Activated CD8-positive, alpha-beta memory T cell treated with anti-CD3 and anti-CD28 coated beads for 1 hour (primary cell): ENCODE results near the gene NUFIP2.
"Not testable (repeated sequence)": the region's sequence is repeated elsewhere in the genome, so short reads cannot be mapped to it uniquely, and the experiment has no call there.

Source experiments
- DNase-seq, 2 donors: peaks; one replicate each; pipeline ENCODE4 v3.0.0-alpha.2; 2020; ENCODE audit warnings: low read depth in 1 of 2; ENCODE audit errors: extremely low read depth in 1 of 2

The NUFIP2 gene

DNA sequence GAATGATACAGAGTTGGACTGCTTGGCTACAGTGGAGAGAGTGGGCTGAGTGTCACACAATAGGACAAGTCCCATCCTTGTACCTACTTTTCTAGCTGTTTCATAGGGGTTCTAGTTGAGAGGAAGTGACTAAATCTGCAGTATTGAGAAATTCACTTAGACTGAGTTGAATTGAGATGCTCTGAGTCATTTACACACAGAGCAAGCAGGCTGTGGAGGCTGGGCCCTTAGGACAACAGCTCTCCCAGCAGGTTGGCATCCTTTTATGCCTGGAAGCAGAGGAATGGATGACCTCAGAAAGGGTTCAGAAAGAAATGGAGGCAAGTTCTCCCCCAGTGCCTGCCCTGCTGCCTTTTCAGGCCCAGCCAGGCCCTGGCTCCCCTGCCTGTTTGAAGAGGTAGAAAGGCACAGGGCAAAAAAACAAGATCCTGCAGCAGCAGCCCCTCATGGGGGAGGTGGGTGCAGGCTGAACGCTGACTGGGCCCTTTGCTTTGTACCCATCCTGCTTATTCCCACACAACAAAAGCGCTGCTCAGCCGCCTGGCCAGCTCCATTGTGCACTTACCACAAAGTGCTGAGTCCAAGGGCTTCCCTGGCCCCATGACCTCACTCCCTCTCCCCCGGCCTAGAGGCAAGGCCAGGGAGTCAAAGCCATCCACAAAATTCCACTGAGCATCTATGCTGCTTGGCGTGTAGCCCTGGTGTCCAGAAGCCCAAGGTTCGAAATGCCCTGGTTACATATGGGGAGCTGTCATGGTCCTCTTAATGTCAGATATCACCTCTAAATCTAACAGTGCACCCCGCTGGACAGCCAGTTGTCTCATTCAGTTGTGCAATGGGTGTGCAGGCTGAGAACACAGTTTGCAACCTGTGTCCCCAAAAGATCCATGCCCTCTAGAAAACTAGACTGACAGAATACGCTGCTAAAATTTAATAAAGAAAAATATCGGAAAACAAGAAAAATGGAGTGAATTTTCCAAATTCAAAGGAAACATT is 52.7 kb downstream of the NUFIP2 start:
- DNase-seq: no peak

DNA sequence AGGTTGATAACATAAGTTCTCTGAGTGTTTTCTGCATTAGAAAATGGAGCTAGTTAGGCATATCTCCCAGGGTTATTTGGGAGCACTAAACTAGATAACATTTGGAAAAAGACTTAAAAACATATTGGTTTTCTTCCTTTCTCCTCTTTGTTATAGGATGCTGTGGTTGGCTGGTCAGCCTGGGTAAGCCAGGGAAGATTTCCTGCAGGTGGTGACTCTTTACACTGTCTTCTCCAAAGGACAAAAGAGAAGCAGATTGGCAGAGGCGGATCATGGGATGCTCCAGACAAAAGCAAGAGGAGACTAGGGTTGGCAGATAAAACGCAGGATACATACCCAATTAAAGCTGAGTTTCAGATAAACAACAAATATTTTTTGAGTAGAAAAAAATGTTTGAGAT is 53.5 kb downstream of the NUFIP2 start:
- no peak for DNase-seq

DNA sequence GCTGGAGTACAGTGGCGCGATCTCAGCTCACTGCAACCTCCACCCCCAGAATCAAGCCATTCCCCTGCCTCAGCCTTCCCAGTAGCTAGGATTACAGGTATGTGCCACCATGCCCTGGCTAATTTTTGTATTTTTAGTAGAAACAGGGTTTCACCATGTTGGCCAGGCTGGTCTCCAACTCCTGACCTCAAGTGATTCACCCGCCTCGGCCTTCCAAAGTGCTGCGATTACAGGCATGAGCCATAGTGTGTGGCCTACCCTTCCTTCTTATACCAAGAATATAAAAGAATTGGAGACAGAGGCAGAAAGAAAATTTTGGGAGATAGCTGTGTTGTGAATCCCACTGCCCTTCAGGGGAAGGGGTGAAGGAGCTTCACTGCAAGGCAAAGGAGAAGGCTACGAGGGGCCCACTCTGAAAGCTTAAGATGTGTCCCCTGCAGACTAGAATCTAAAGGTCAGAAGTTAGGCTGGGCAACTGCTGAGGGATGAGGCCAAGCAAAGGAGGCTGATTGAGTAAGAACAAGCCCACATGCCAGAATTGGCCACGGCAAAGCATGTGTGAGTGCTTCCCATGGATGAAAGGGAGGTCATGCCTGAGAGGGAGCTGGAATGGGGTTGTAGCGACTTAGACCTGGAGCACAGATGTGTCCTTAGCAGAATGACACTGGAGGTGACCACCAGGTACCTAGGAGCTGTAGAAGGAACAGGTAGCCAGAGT is 55.7 kb downstream of the NUFIP2 start:
- DNase-seq: no peak

DNA sequence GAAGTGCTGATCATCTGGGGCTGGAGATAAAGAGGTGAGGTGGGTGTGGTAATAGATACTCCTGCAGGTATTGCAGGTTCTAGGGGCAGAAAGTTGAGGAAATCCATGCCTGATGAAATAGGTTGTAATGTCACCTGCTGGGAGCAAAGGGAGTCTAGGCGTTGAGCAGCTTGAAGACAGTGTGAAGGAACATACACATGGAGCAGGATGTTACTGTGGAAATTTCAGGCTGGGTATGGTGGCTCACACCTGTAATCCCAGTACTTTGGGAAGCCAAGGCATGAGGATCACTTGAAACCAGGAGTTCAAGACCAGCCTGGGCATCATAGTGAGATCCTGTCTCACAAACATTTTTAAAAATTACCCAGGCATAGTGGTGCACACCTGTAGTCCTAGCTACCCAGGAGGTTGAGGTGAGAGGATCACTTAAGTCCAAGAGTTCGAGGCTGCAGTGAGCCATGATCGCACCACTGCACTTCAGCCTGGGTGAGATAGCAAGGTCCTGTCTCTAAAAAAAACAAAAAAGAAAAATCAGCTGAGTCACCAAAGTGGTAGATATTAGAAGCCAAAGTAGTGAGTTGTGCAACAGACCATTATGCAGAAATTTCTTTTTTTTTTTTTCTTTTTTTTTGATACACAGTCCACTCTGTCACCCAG is 56.3 kb downstream of the NUFIP2 start:
- no peak for DNase-seq

DNA sequence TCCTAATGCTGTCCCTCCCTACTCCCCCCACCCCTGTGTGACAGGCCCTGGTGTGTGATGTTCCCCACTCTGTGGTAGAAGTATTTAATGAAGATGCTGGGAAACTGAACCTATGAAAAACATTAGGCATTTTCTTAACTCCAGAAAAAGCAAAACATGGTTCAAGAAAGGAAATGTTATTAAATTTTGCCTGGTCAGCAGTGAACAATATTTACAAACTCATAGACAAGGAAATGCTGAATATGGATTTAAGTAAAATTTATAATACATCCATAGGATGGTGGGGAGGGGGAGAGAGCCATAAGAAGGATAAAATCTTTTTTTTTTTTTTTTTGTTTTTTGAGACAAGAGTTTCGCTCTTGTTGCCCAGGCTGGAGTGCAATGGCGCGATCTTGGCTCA is 58.0 kb downstream of the NUFIP2 start:
- no peak for DNase-seq

DNA sequence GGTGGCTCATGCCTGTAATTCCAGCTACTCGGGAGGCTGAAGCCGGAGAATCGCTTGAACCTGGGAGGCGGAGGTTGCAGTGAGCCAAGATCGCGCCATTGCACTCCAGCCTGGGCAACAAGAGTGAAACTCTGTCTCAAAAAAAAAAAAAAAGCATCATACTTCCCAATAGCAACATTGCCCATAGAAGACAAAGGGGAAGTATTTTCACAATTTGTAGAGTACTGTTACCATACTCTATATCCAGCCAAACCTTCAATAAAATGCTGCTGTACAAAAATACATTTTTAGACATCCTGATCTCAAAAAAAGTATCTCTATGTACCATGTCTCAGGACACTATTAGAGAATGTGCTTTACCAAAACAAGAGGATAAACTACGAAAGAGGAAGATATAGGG is 59.0 kb downstream of the NUFIP2 start:
- not testable (repeated sequence) for DNase-seq

DNA sequence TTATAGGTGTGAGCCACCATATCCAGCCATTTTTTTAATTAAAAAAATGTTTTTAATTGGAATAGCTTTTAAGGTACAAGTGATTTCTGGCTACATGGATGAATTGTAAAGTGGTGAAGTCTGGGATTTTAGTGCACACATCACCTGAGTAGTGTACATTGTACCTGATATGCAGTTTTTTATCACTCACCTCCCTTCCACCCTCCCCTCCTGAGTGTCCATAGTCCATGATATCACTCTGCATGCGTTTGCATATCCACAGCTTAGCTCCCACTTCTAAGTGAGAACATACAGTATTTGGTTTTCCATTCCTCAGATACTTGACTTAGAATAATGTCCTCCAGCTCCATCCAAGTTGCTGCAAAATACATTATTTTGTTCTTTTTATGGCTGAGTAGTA is 60.6 kb downstream of the NUFIP2 start:
- DNase-seq: no peak

DNA sequence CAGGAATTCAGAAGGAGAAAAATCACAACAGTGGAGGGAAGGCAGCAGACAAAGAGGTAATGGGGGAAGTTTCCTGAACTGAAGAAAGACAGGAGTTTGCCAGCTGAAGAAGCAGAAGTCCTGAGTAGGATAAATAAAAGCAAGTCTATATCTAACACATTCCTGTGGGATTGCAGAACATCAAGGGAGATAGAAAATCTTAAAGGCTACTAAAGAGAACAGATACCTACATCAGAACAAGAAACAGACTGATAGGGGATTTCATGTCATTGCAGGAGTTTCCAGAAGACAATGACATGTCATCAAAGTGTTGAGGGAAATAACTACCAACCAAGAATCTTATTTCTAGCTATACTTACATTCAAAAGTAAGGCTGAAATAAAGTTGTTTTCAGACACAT is 68.6 kb downstream of the NUFIP2 start:
- DNase-seq: no peak

DNA sequence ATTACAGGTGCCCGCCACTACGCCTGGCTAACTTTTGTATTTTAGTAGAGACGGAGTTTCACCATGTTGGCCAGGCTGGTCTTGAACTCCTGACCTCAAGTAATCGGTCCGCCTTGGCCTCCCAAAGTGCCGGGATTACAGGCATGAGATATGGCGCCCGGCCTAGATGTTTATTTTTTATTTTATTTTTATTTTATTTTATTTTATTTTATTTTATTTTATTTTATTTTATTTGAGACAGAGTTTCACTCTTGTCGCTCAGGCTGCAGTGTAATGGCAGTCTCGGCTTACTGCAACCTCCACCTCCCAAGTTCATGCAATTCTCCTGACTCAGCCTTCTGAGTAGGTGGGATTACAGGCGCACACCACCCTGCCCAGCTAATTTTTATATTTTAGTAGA is 72.6 kb downstream of the NUFIP2 start:
- DNase-seq: not testable (repeated sequence)

DNA sequence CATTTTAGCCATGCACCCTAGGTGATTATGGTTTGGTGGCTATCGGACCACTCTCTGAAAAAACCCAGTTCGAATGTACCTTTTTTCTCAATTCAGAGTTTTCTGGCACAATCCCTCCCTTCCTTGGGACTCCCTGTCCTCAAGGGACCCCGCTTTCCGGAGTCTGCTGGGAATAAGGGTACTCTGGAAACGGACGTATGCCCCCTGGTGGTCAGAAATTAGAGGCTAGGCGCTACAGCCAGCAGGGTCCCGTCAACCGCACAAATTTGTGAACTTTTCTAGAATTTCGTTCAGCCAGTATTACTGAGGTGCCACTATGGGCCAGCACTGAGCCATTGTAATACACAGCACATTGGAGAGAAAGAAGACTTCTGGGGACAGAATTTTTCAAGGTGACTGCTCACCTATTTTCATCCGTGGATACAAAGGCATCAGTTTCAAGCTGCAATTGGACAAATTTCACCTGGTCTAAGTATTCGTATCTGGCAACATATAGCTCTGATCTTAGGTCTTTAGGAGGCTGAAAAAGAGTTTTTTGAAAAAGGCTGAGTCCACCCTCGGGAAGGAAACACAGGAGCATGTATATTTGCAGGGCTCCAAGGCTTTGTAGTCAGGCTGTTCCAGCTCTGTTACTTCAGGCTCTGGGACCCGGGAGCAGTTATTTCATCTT is 74.4 kb downstream of the NUFIP2 start:
- peak; percentile 40 to 51 for DNase-seq

DNA sequence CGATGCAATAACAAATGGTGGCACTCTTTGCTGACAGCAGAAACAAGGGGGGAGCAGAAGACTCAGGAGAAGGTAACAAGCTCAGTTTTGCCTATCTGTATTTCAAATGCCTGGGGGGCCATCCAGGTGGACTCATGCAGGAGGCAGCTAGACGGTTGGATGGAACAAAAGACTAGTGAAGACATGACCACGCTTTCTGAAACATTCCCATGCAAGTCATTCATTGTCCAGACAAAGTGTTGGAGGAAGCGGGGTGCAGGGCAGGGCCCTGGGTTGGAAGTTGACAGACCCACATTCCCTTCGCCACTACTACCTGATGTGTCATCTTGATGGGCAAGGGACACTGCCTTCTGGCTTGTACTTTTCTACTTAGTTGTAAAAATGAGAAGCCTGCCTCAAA is 77.1 kb downstream of the NUFIP2 start:
- DNase-seq: no peak

DNA sequence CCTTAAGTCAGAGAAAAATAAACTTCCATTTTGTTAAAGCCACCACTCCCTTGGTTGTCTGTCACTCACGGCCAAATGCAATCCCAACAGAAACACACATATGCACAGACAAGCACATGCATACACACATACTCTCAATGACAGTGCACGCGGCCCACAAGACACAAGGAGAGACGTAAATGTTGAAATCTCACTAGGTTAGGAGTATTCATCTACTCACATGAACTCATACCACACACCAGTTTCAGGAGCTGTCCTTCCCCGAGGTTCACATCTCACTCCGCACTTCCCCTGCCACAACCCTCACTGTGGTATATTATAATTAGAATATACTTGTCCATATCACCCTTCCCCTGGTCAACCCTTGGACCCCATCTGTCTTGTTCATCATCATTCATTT is 77.8 kb downstream of the NUFIP2 start:
- no peak for DNase-seq

DNA sequence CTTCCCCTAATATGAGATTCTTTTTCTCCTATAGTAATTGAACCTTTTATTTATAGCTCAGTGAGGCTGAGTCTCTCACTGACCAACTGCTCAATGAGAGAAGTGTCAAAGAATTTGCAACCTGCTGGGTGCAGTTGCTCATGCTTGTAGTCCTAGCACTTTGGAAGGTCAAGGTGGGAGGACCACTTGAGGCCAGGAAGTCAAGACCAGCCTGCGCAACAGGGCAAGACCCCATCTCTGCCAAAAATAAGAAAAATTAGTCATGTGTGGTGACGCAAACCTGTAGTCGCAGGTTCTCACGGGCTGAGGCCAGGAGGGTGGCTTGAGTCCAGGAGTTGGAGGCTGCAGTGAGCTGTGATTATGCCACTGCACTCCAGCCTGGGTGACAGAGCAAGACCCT is 78.2 kb downstream of the NUFIP2 start:
- DNase-seq: no peak

DNA sequence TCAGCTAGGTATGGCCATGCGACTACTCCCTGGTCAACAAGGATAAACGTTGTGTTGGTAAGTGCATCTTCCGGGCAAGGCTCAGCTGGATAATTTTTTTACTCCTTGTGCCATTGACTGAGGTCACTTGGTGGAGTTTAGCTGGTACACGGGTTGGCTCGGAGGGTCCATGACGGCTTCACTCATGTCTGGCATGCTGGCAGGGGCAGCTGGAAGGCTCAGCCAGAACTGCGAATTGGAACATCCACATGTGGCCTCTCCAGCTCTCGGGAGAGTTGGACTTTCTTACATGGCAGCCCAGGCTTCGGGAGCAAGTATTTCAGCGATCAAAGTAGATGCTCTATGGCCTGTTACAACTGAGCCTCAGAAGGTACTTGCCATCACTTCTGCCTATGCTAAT is 78.8 kb downstream of the NUFIP2 start:
- DNase-seq: no peak

DNA sequence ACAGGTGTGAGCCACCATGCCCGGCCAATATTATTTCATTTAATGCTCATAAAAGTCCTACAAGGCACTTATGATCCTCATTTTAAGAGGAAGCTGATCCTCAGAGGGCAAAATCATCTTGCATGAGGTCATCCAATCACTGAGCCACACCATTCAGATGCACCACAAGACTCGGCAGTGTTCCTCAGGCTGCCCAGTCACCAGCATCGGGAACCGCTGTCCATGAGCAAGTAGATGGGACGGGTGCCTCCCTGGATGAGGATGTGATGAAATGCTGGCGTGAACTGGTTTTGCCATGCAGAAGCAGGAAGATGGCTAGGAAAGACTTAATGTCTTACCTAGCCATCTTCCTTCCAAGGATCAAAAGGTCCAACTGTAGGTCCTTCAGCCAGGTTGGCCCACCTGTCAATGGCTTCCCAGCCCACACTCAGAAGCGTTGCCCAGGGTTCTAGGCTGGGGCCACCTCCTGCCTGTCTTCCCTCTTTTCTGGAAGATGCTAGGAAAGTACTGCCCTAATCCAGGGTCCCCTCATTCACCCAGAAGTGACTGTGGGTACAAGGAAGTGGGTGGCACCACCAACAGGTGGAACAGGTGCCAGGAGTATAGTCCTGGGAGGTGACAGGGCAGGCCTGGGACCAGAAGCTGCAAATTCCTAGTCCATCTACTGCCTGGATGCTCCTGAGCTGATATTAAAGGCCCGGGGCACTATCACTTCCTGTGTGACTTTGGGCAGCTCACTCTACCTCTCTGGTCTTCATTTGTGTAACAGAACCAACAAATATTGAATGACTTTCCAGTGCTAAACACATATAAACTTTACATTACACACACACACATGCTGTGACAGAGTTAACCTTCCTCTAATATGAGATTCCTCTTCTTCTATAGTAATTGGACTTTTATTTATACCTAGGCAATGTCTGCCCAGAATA is 79.5 kb downstream of the NUFIP2 start:
- DNase-seq: no peak

DNA sequence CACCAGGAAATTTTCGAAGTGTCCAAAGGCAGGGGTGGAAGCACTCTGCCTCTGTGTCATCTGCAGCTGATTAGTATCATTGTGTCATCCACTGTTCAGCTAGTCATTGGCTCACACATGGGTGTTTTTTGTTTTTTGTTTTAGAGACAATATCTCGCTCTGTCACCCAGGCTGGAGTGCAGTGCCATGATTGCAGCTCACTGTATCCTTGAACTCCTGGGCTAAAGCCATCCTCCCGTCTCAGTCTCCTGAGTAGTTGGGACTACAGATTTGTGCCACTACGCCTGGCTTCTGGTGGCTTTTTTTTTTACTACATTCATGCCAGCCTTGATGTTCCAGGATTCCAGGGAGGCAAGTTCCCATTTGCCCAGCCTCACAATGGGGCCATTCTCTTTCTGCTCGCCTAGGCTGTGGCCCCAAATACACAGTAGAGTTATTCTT is 81.2 kb downstream of the NUFIP2 start:
- no peak for DNase-seq

DNA sequence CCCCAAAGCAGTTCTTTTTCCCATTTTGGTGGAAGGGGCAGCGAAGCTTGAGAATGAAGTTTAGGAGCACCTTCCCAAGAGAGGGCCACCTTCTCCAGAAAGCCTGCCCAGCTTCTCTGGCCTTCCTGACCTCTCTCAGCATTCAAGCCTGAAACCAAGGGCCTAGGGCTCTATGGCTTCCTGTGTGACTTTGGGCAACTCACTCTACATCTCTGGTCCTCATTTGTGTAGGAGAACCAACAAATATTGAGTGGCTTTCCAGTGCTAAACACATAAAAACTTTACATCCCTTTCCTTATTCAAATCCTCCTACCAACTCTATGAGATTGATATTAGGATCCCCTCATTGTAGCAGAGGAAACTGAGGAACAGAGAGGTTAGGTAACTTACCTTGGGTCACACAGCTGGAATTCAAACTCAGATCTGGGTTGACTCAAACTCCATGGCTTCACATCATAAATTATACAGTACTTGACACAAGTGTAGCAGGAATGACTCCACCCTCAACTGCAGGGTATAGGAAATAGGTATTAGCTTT is 81.8 kb downstream of the NUFIP2 start:
- DNase-seq: no peak

DNA sequence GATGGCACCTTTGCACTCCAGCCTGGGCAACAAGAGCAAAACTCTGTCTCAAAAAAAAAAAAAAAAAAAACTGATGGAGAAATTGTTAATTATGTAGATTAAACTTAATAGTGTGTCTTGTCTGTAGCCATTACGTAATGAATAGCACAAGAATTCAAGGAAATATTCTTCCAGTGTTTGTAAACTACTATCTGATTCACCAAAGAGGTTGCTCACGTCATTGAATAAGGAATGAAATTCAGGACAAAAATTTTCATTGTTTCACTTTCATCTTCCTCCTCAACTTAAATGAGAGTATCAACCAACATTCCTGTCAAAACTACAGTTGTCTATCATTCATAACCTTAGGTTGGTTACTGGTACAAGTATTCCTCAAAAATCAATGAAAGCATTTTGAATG is 83.1 kb downstream of the NUFIP2 start:
- DNase-seq: no peak

DNA sequence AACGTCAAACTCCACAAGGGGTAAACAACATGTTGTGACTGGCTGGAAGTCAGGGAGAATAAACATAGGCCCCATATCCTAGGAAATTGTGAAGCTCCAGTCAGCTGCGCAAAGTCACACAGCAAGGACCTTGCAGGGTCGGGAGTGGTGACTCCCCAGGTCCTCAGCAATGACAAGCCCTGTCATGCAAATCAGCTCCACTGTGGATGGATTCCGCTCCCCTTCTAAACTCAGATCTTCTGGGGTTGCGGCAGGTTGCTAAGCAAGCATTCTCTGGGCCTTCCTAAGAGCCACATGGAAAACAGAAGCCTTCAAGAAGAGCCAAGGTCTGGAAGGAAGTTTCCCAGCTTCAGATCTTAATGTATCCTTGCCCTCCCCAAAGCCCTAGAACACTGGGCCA is 84.9 kb downstream of the NUFIP2 start:
- DNase-seq: no peak

DNA sequence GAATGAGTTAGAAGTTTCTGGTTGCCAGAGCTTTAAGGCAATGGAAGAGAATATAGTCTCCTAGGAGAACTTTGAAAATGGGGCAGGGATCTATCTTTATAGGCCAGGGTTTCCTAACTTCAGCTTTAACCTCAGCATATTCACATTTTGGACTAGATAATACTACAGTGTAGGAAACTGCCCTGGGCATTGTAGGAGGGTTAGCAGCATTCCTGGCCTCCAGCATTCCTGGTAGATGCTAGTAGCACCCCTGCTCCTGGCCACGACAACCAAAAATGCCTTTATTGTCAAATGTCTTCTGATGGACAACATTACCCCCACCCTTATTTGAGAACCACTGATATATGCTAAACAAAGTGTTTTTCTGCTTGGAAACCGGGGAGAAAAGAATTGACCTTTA is 86.0 kb downstream of the NUFIP2 start:
- DNase-seq: no peak
